ENCODE results near the gene PRR3. TPM values are rescaled to one million over a fixed set of nuclear protein-coding genes. Genes with fewer than 3 reads are reported as not detected.

PRR3 gene, protein sequence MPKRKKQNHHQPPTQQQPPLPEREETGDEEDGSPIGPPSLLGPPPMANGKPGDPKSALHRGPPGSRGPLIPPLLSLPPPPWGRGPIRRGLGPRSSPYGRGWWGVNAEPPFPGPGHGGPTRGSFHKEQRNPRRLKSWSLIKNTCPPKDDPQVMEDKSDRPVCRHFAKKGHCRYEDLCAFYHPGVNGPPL
- total RNA-seq (1 to 10 TPM; 1.9 to 4.5 (median 2.9) TPM), polyA plus RNA-seq (1 to 10 TPM; 3.4 to 3.6 TPM)
- long read RNA-seq, donor 1: 0 reads
- long read RNA-seq, donor 2, partial matches to known transcripts: 0 of 4 reads
- long read RNA-seq, donor 2, other reads (novel, unspliced or antisense): 3 of 4 reads
- long read RNA-seq, donor 3: 0 reads

DNA sequence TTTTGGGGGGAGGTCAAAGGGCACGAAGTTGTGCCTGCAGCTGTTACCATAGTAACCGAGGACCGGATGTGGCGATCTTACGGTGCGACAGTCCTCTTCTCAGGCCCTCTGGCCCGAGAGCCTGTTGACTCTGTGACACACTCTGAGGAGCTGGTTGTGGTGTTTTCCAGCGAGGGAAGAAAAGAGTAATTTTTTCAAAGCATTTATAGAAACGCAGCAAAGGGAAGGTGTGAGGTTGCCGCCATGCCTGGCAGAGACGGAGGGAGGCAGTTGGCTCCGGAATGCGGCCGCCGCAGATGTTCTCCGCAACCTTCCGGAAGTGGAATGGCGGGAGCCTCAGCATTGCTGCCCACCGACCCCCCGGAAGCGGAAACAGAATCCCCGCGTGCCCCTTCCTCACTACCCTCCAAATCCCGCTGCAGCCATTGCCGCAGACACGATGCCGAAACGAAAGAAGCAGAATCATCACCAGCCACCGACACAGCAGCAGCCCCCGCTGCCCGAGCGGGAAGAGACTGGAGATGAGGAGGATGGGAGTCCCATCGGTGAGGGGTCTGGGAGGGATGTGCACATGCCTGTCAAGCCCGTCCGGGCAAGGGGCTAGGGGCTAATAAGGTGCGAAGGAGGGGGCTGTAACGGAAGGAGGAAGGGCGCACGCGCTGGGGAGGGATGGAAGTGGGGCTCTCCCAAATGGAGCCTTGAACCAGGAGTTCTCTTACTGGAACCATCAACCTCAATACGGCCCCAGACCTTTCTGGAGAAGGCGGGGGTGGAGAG, at the start of gene PRR3:
TSS of gene PRR3 (plus strand) at position 390 of the 777 bp plus-strand sequence. CDS start at position 440, 50 bp downstream.
- no peaks in the 10 kb centered on the region for H3K27me3 ChIP-seq
- H3K27ac ChIP-seq: peak within 1 kb of the TSS; percentile 95 to 99 (median 98)
- ATAC-seq: peak; percentile 83 to 88 (median 86)
- no peaks in the 10 kb centered on the region for H3K9me3 ChIP-seq
- WGBS, 4 donors: 0% methylated on average over 42 of the region's 42 CpGs
- intact Hi-C loops (cut with DNase I): loop anchor here in 5 of 10 donors (1.0 to 10.0 kb wide), 8 partner anchors 14 to 168 kb away; partner anchors contain the start of genes ABCF1 (in 3 of the 5), MRPS18B (in 2 of the 5), PPP1R10 (in 2 of the 5) and TUBB (in 2 of the 5)
- peak within 1 kb of the TSS; percentile 73 to 99 (median 90) for H3K4me3 ChIP-seq
- DNase-seq: peak; percentile 88 to 92 (median 90)
- H3K36me3 ChIP-seq: peaks cover 0 to 40% (median 29%) of the 10 kb centered on the region in 9 donors
- peaks cover 0 to 30% (median 17%) of the 10 kb centered on the region in 12 donors for H3K4me1 ChIP-seq
- TF ChIP-seq POLR2A (IDR thresholded peaks at IDR 0.05): peak in 1 of 2 donors; percentile 27
- TF ChIP-seq, protein P1, sequence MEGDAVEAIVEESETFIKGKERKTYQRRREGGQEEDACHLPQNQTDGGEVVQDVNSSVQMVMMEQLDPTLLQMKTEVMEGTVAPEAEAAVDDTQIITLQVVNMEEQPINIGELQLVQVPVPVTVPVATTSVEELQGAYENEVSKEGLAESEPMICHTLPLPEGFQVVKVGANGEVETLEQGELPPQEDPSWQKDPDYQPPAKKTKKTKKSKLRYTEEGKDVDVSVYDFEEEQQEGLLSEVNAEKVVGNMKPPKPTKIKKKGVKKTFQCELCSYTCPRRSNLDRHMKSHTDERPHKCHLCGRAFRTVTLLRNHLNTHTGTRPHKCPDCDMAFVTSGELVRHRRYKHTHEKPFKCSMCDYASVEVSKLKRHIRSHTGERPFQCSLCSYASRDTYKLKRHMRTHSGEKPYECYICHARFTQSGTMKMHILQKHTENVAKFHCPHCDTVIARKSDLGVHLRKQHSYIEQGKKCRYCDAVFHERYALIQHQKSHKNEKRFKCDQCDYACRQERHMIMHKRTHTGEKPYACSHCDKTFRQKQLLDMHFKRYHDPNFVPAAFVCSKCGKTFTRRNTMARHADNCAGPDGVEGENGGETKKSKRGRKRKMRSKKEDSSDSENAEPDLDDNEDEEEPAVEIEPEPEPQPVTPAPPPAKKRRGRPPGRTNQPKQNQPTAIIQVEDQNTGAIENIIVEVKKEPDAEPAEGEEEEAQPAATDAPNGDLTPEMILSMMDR (IDR thresholded peaks at IDR 0.05): peak in 1 of 12 donors; percentile 11

DNA sequence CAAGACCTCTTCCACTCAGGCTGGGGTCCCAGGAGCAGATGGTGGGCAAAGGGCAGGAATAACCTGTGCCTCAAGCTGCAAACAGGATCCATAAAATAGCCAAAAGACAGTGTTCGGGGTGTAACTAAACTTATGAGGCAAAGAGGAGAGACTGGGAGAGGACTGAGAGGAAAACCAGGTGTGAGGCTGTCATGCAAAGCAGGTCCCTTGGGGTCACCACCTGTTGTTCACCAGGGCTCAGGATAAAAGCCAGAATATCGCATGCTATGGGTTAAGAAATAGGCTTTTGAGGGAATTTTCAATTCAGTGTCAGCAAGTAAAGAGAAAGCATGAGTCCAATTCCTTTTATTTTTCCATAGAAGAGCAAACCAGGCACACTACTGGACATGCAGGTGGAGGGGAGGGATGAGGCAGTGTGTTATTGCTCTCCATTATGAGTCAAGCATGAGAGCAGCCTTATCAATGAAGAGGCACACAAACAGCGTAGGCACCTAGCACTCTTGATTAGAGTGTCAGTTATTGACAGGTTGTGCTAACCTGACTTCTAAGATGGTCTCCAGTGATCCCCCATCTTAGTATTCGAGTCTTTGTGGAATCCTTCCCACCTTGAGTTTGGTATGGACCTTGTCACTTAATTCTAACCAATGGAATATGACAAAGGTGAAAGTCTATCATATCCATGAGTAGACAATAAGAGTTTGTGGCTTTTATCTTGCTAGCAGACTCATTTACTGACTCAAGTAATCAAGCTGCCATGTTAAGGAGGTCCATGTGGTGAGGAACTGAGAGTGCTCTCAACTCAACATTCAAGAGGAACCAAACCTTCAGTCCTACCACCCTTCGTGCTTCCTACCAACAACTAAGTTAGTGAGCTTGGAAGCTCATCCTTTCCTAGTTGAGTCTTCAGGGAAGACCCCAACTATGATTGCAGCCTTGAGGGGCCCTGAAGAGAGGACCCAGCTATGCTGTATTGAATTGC, 49.0 kb upstream of the PRR3 start:
- DNase-seq (no peak), ATAC-seq (no peak)
- Histone ChIP-seq H3K4me3 (peak overlapping the region in 1 of 12 donors; percentile 30), H3K27me3 (no peaks in the 10 kb centered on the region), H3K9me3 (no peaks in the 10 kb centered on the region), H3K27ac (peak overlapping the region in 3 of 12 donors; percentile 54 to 90 (median 57)), H3K4me1 (peaks cover 0 to 50% (median 0%) of the 10 kb centered on the region in 12 donors), H3K36me3 (no peaks in the 10 kb centered on the region)
- WGBS, 4 donors: 80 to 94% (median 87%) methylated on average over 5 of the region's 5 CpGs
- TF ChIP-seq POLR2A (IDR thresholded peaks at IDR 0.05): no peak
- TF ChIP-seq, protein P1 (IDR thresholded peaks at IDR 0.05): no peak
- intact Hi-C loops (cut with DNase I): no loop called here

DNA sequence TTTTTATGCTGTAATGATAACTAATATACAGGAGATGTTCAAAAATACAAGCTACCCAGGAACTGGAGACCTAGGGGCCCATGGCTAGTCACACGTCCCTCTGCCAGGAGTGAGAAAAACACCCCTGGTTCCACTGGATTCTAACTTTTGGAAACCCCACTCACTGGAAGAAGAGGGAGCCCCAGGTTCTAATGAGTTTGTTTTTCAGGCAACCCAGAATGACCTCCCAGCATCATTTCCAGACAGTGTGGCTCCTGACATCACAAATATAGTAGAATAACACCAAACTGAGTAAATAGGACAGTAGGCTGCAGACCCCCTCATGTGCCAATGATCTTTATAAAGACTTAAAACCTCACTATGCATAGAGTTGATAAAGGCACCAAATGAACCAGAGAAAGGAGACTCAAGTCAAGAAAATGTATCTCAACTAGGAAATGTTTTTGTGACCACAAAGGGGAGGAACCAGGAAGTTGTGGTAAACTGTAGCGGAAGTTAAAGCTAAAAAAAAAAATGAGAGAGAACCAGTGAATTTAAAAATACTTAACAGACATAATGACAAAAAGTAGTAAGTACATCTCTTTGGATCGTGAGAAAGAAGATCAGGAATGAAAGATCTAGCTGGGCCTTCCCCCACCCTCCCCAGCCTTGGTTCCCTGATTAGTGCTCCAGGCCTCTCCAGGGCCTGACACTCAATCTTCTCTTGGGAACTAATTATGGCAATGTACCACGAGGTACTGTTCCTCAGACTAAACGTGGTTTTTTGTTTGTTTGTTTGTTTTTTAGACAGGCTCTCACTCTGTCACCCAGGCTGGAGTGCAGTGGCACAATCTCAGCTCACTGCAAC, 48.0 kb upstream of the PRR3 start:
- no peak for TF ChIP-seq POLR2A (IDR thresholded peaks at IDR 0.05)
- TF ChIP-seq, protein P1 (IDR thresholded peaks at IDR 0.05): no peak
- 33 to 41% (median 37%) methylated on average over 5 of the region's 5 CpGs for WGBS, 4 donors
- Histone ChIP-seq H3K27me3 (no peaks in the 10 kb centered on the region), H3K9me3 (no peaks in the 10 kb centered on the region), H3K36me3 (no peaks in the 10 kb centered on the region), H3K27ac (peak overlapping the region in 8 of 12 donors; percentile 9 to 90 (median 48)), H3K4me1 (peaks cover 0 to 48% (median 0%) of the 10 kb centered on the region in 12 donors), H3K4me3 (peak overlapping the region in 1 of 12 donors; percentile 30)
- intact Hi-C loops (cut with DNase I): no loop called here
- ATAC-seq: peak in 1 of 4 donors; percentile 53
- no peak for DNase-seq

Measured in heart left ventricle (tissue), 16 donors.